HL-60 (cell line): ENCODE measurements around the gene CDH7.

Source experiments
- CTCF ChIP-seq: IDR thresholded peaks from one replicate; pipeline ENCODE4 v1.5.1; 2011; ENCODE audit warnings: low read length, control low read depth, inconsistent platforms; ENCODE audit not compliant: insufficient read depth
- POLR2AphosphoS5 ChIP-seq: IDR thresholded peaks from 2 replicates; pipeline ENCODE4 v1.6.1; 2012; ENCODE audit warnings: low read depth
- REST ChIP-seq: IDR thresholded peaks from 2 replicates; pipeline ENCODE4 v1.6.1; 2012; ENCODE audit warnings: low read depth; ENCODE audit not compliant: insufficient replicate concordance
- SPI1 ChIP-seq: IDR thresholded peaks from 2 replicates; pipeline ENCODE4 v1.6.1; 2012; ENCODE audit warnings: low read depth, mild to moderate bottlenecking, borderline replicate concordance

GRCh38 chr18:65859075-65859474, 108.3 kb downstream of the CDH7 start:
- TF ChIP-seq CTCF = no peak
- no peak for TF ChIP-seq SPI1
- TF ChIP-seq REST = no peak
- TF ChIP-seq POLR2AphosphoS5 = no peak
